HG03103 (cell line): ENCODE data around the gene MBOAT1.

Source experiments
- ATAC-seq: cut with Tn5 transposase; IDR thresholded peaks from one replicate; pipeline ENCODE4 v1.9.1; 2021; ENCODE audit warnings: low read depth; ENCODE audit not compliant: unreplicated experiment

The MBOAT1 gene

DNA sequence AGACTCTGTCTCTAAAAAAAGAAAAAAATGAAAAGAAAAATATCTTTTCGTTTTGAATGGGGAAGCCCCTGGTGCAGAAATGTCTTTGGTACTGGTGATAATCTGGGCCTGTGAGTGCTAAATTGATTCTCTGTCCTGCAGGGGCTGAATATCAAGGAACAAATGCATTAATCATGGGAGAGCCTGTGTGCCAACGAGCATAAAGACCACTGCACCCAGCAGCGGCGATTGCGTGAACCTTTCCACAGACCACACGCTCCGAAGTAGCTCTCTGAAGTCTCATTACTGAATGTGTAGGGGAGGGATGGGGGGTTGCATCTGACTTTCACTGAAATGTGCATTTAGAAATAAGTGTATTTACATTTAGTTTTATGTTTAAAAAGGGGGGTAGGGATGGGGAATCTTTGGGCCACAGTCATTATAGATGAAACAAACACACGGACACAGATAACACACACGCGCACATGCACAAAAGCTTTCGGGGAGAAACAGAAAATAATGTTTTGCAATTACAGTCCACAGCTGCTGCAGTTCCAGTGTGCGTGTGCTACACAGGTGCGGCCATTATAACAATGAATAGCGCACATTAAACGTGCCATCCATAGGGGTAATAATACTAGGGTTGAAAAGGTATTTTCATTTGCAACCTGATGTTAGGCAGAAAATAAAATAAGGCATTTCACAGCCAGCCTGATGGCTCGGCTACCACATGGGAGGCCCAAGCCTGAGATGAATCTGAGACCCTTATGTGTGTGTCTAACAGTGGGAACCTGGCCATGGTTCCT, 154.0 kb downstream of the MBOAT1 start:
- no peak for ATAC-seq

DNA sequence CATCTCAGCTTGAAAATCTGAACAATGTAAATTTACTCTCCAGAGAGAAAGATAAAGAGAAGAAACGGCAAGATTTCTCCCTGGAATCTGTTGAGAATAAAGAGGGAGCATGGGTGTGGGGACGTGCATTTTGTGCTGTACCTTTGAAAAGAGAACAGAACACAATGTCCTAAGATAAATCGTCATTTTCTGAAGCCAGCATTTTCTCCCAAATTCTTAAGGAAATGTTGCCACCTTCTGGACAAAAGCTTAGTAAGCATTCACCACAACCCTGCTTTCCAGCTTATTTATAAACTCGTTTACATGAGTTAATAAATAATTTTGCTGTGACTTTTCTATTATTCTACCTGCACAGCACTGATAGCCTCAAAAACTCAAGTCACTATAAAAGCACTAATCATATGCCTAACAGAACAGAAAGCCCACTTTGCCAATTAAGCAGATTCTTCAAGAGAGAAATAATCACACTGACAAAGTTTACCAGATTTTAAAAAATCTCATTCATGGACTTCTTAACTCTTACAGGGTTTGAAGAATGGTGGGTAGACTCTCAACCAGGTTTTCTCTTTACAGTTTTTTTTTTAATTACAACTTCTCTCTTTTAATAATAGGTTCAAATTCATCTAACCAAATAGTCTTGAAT, 155.8 kb downstream of the MBOAT1 start:
- no peak for ATAC-seq

DNA sequence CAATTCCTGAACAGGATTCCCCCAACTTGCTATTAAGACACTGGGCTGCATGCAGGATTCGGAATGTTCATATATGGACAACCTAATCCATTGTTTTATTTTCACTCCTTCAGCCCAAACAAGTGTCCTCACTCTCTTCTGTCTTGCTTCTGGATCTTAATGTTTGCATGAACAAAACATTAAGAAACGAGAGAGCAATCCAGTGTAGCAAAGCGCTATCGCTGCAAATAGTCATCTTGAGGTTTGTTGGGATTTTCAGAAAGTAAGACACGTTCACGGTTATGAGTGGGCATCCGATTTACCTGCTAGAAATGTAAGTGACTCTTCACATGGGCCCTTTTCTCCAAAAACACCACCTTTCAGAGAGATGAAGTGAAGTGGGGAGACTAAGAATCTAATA, 156.4 kb downstream of the MBOAT1 start:
- no peak for ATAC-seq
